Left cardiac atrium (tissue), 4 donors: ENCODE results near the gene GDPD5. TPM values are rescaled to one million over a fixed set of nuclear protein-coding genes. Genes with fewer than 3 reads are reported as not detected.

Experiments
- ATAC-seq, 2 donors: fragments of 200-7000 bp; cut with Tn5 transposase; one replicate each; pipeline ENCODE4 v1.9.1; 2020; ENCODE audit warnings: mild to moderate bottlenecking in 2 of 2, moderate library complexity in 2 of 2
- DNase-seq: peaks from one replicate; pipeline ENCODE4 v3.0.0-alpha.2; 2020
- intact Hi-C, 2 donors: fragments of 100-400 bp; cut with DNase I; formaldehyde crosslinking; loops; one replicate each; pipeline versions ENCODE4 v1.14.1 to v1.15.1; 2022 to 2023
- total RNA-seq, 2 donors: library from RNA; stranded (reverse); fragmentation: NEBNext Ultra II Directional; extraction: Animal tissue kit (Norgen Biotek cat#: 25700); gene quantifications; one replicate each; pipeline ENCODE4 v1.2.1, GENCODE V29; 2021
- donor health status: DM: no; HTN: yes; CAD: no.
- donor health status: DM: no; HTN: yes; CAD: no; lungs with severe emphysema.
- donor health status: DM: yes; HTN: yes; CAD: no.
- donor health status: Dilated cardiomyopathy.

Gene GDPD5
- total RNA-seq, 2 donors from 2014 or later: 12.3 to 17.6 TPM

- ATAC-seq (peak; percentile 97 to 98), DNase-seq (peak; percentile 95)
- intact Hi-C loops: loop anchor here (5.0 to 10.0 kb wide), 3 partner anchors 45 to 133 kb away; partner anchors contain the start of gene GDPD5 (in 1 of the 2)
These were observed 126.2 kb downstream of the GDPD5 start, which contains the start of gene RPS3 for GRCh38 chr11:75399344-75400145. RPS3 (plus strand) TSS chr11:75399518; CDS start chr11:75399548, 30 bp downstream.

GRCh38 chr11:75398906-75399305 is 126.8 kb downstream of the GDPD5 start:
- intact Hi-C loops: loop anchor here (5.0 to 10.0 kb wide), 2 partner anchors 46 to 133 kb away; no protein-coding TSS in a partner anchor
- no peak for DNase-seq
- ATAC-seq: no peak

- intact Hi-C loops: loop anchor here in 1 of 2 donors (10.0 kb wide), 1 partner anchor 51 kb away; no protein-coding TSS in a partner anchor
- no peak for DNase-seq
- no peak for ATAC-seq
These were observed 131.5 kb downstream of the GDPD5 start for GRCh38 chr11:75394085-75394840.

GRCh38 chr11:75389925-75390324 is 135.8 kb downstream of the GDPD5 start:
- DNase-seq (no peak), ATAC-seq (no peak)
- intact Hi-C loops: loop anchor here in 1 of 2 donors (2.0 to 10.0 kb wide), 2 partner anchors 55 to 143 kb away; no protein-coding TSS in a partner anchor

- intact Hi-C loops: loop anchor here in 1 of 2 donors (2.0 kb wide), 1 partner anchor 144 kb away; no protein-coding TSS in a partner anchor
- no peak for DNase-seq
- ATAC-seq: no peak
These were observed 136.5 kb downstream of the GDPD5 start for GRCh38 chr11:75389276-75389605.

- DNase-seq: peak; percentile 73
- intact Hi-C loops: loop anchor here in 1 of 2 donors (2.0 kb wide), 1 partner anchor 144 kb away; no protein-coding TSS in a partner anchor
- ATAC-seq: peak; percentile 60 to 74
These were observed 137.1 kb downstream of the GDPD5 start for GRCh38 chr11:75388386-75389275.

GRCh38 chr11:75387736-75388294 is 137.9 kb downstream of the GDPD5 start:
- ATAC-seq: no peak
- no peak for DNase-seq
- intact Hi-C loops: loop anchor here in 1 of 2 donors (2.0 kb wide), 1 partner anchor 145 kb away; no protein-coding TSS in a partner anchor

GRCh38 chr11:75386942-75387630 is 138.7 kb downstream of the GDPD5 start:
- ATAC-seq (no peak), DNase-seq (no peak)
- intact Hi-C loops: no loop called here

Other genes with a start within 250 kb of the GDPD5 start
- gene ARRB1, start 174.3 kb downstream of the GDPD5 start, total RNA-seq: 10 to 100 TPM; 28.4 to 39.4 TPM
- 1,000 to 10,000 TPM; 1,106 to 1,117 TPM for gene RPS3, start 126.4 kb downstream of the GDPD5 start, total RNA-seq
- gene KLHL35, start 92.7 kb downstream of the GDPD5 start, total RNA-seq: 1 to 10 TPM; 1.1 to 1.2 TPM
- gene SERPINH1, start 36.3 kb upstream of the GDPD5 start, total RNA-seq: 100 to 1,000 TPM; 105 to 137 TPM
- gene MAP6, start 143.1 kb upstream of the GDPD5 start, total RNA-seq: 1 to 10 TPM; 5.6 to 5.9 TPM
- under 1 TPM; 0.26 to 0.38 TPM for gene MOGAT2, start 191.9 kb upstream of the GDPD5 start, total RNA-seq
- 100 to 1,000 TPM in 1 of 2 donors, 10 to 100 TPM in 1; 81.2 to 131 TPM for gene DGAT2, start 242.8 kb upstream of the GDPD5 start, total RNA-seq